ENCODE measurements around the gene SRGAP1.
A peak's percentile ranks its signal among the peaks of the same experiment; 100 is the strongest.
"Not testable (repeated sequence)": the region's sequence is repeated elsewhere in the genome, so short reads cannot be mapped to it uniquely, and the experiment has no call there.

Gene SRGAP1

DNA sequence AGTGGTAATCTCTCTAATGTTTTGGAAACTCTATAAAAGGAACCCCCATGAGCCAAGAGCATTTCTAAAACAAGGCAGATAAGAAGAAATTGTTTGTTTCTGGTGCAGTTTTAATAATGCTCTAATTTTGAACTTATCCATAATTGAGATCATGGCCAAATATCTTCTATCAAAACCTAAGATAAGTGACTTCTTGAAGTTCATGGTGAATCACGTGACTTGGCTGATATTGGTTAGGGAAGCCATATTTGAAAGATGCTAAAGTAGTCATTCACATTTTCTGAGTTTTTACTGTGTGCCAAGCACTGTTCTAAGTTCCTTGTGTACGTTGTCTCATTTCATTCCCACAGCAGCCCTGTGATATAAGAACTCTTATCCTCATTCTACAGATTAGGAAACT lies 219.7 kb downstream of the SRGAP1 start:
- no peak for DNase-seq

DNA sequence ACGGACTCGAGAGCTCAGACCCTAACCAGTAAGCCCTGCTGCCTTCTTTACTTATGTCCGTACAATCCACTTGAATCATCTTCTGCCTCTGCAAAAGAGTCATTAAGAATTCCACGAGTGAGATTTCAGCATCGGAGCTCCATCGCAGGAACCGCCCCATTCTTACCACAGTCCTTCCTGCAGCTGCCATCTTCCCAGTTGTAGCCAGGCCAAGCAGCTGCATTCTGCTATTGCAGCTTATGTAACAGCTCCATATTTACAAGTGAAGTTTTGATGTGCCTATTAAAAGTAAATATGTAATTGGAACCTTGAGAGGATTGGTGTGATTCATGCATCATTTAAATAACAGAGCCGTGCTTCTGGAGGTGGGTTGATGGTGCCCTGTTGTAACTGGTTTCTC lies 220.2 kb downstream of the SRGAP1 start:
- no peak for DNase-seq

DNA sequence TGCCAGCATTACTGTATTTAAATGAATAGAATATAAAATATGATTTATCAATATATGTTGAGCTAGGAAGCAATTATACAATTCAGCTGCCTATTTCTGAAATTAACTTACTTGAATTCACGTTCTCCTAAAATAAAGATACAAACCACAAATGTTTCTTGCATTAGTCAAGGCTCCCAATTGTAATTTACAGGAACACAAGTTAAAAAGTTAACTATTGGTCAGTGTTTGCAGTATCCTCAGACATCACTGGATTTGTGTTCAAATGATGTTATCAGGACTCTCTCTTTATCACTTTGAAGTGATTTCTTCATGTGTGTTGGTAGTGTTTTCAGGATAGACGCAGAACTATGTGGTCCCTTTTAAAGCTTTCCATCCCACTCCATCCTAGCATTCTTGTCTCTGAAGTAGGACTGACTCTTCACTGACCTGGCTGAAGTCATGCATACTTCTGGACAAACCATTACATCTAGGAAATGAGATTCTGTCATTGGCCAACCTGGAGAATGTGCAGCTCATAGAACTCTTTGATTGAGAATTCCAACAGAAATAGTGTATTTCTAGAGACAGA lies 221.5 kb downstream of the SRGAP1 start:
- DNase-seq: no peak

DNA sequence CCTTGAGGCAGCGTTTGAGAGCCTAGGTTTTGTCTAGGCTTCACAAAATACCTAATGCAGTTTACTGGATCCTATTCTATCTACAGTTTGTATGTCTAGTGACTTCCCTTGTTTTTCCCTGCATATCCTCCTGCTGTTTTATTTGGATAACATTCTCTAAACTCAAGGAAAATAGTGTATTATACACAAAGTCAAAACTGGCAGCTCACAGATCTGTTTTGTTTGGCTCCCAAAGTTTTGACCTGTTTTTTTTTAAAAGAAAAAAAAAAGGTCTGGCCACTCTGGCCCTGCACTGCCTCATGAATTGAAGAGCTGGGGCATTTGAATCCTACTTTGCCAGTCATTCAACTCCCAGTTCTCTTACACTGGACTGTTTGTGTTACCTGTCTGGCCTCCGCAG lies 222.3 kb downstream of the SRGAP1 start:
- DNase-seq: no peak

DNA sequence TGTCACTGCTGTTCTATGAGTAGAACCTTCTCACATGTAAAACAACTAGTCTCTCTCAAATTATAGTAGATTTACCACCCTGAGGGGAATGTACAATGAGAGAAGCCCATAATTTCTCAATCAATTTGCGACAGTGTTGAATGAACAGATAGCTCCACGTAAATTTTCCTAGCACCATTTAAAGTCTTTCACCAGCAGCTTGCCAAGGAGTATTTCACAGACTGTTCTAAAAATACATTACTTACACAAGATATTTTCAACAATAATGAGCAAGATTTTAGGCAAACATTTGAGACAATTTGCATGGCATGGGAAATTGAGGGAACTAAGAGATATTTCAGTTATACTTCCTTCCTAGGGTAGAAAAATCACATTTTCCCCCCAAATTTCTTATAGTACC lies 226.0 kb downstream of the SRGAP1 start:
- DNase-seq: no peak

DNA sequence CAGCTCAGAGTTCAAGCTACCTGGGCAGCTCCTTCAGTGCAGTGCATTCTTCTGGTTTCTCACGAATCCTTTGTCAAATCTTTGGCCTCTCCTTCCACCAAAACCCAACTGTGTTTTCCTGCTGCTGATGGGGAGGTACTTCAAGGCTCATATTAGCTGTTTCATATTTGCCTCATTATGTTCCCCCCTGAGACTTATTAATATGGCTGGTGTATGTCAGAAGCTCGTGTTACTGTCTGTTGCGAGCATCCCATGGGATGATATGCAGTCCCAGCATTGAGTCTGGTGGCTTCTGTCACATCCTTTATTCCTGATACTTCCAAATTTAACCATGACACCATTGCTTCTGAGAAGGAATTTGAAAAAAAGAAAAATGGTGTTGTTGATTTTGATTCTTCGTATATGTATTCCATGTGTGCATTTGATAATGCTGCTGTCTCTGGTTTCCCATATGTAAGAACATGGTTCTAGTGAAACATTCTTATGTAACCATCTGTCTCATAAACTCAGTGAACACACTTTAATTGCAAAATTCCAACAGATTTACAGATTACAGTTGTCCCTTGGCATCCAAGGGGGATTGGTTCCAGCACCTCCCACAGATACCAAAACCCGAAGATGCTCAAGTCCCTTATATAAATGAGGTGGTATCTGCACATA lies 228.5 kb downstream of the SRGAP1 start:
- DNase-seq: no peak

DNA sequence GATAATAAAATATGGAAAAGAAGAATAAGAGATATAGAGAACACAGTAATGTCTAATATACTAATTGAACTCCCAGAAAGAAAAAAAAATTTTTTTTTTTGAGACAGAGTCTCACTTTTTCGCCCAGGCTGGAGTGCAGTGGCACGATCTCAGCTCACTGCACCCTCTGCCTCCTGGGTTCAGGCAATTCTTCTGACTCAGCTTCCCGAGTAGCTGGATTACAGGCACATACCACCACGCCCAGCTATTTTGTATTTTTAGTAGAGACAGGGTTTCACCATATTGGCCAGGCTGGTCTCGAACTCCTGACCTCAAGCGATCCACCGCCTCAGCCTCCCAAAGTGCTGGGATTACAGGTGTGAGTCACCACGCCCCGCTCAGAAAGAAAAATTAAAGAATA lies 232.1 kb downstream of the SRGAP1 start:
- not testable (repeated sequence) for DNase-seq

DNA sequence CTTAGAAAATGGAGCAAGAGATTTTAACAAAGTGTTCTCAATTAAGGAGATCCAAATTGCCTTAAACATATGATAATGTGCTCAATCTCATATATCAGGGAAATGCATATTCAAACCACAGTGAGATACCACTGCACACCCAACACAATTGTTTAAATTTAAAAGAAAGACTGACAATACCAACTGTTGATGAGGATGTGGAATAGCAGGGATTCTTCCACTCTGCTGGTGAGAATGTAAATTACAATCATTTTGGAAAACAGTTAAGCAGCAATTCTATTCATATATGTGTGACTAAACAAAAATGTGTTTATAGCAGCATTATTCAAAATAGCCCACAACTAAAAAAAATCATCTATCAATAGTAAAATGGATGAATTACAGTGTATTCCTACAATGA lies 233.4 kb downstream of the SRGAP1 start:
- DNase-seq: no peak

DNA sequence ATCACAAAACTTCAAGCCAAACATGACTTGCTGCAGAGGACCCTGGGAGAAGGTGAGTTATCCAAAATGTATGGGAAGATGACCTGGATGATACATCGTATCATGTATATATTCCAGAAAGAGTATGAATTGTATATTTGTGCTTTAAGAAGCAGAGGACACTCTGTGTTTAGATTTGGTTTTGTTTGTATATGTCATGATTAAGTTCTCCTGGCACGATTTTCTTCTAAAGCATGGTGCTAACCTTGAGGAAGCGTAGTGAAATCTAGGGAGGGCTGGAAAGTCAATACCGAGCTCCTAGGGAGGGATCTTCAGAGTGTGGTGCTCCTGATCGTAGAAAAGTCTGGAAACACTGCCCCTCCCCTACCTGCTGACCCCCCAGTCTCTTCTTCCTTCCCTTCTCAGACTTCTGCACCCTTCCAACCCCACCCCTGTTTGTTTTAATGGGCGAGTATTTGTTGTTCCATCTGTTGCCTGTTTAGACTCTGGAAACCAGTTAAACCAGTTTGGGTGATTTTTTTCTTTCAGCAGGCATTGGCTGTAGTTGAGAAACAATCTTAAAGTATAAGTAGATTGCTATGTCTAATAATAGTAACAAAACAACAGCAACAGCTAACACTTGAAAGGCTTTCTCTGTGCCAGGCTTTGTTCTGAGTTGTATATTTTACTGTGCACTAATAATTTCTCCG lies 236.0 kb downstream of the SRGAP1 start:
- no peak for DNase-seq

DNA sequence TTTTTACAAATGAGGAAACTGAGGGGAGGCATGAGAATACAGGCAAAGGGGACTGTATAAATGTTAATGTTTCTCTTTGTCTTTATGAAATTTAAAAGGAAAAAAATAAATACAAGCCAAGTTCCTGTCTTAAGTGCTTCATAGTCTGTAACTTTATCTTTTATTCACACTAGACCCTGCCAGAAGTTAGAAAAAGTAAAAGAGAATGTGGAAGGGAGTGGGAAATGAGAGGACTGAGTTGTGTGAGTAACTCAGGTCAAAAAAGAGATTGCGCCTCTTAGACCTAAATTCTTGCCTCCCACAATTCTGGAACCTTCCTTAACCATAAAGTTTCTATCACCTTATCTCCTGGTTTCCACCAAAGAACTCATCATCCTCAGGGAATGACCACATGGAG lies 236.5 kb downstream of the SRGAP1 start:
- DNase-seq: no peak

DNA sequence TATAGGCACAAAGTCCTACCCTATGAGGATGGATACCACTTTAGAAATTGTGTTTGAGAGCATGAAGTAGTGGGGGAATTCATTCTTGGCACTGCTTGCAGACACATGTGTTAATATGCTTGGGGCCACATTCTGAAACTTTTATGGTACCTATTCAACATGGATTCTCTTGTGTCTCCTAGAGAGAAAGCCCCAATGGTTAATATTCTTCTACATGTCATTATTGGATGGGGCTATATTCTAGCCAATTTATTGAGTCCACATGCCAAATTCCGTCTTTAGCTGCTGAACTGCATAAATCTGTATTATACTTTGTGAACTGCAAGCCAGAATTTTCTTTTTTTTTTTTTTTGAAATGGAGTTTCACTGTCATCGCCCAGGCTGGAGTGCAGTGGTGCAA lies 237.6 kb downstream of the SRGAP1 start:
- no peak for DNase-seq

DNA sequence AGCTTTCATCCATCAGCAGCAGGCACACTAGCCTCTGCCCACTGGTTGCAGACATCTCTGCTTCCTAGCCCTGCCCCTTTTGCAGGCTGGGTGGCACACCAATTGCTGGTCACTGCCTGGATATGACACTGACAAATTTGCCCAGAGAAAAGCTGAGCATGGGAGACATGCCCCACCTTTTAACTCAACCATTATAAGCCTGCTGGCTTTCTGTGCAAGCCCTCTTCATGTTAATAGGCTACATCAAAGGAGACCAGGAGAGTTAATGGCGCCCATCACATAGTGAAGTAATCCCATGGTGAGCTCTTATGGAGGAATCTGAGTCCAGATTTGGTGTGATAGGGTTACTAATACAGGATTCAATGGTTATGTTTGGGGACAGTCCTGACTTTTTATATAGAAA lies 238.4 kb downstream of the SRGAP1 start:
- DNase-seq: no peak

DNA sequence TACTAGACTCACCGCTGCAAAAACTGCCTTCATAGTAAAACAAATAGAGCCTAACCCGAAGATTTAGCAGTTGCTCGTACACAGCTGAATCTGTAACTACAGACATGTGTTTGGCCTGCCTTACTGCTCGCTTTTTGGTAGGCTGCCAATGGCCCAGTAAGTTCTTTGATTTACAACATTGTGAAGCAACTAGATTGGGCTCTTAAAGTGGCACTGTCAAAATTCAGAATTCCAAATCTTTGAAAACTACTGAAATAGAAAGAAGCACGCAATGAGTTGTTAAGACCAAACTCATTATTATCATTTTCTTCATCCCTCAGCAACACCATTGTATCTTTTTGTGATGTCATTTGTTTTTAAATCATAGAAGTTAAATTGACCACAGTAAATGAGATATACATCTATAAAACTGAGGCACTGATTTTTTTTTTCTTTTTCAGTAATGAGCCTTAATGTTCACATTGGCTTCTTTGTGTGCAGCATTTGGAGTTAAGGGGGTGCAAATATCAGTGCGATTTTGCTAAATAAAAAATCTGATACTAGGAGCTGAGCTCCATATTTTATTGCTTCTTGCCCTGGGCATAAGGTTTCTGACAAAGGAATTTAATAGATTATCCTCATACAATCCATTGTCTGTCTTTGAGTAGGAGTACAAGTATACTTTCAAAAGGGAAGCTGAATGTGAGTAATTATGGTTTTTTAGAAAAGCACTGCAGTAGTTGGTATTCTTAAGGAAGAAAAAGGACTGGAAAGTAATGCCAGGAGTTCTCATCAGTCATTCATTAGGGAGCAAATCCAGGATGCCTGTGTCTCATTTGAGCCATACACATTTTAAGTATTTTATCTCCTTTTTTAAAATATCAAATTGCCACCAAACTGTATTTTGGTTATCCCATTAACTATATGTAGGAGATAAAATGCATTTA lies 239.0 kb downstream of the SRGAP1 start:
- DNase-seq: no peak

DNA sequence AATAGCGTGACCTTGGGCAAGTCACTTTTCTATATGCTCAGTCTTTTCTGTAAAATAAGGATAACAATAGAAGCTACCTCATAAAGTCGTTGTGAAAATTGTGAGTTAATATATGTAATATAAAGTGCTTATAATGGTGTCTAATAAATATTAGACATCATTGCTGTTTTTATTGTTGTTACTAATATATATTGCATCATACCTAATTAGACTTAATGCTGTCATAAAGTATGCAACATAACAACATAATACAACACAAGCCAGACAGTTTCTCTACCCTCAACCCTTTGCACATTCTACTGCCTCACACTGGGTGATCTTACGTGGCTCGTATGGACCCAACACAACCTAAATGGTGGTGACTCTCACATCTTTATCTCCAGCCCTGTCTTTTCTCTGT lies 240.7 kb downstream of the SRGAP1 start:
- DNase-seq: no peak

DNA sequence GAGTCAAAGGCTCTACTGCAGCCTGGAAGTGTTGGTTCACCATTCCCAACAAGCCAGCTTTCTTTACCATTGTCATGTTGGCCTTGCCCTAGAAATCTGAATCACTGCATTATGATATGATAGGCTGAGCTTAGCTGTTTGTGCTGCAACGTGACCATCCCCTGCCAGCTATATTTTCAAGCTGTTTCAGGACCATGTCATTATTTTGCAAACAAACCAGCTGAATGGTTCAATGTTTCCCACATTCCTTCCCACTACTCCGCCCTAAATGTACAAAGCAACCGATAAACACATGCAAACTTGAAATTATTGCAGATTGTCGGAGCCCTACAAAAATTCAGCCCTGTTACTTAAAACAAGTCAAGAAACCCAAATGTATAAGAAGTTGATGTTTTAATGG lies 241.5 kb downstream of the SRGAP1 start:
- no peak for DNase-seq

DNA sequence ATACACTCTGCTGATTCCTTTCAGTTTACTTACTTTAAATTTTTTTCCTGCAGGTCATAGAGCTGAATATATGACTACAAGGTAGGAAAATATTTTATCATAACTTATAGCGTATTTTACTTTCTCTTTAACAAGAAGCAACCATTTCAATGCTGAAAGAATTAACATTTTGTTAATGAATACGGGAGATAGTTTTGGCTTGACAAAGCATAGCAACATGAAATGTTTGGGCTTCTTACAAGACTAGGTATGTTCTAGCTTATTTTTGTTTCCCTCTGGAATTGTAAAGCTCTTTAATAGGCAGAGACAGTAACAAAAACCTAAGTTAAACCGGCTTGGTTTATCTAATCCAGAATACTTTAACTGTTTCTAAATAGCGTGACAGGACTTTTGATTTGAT lies 242.4 kb downstream of the SRGAP1 start:
- no peak for DNase-seq

DNA sequence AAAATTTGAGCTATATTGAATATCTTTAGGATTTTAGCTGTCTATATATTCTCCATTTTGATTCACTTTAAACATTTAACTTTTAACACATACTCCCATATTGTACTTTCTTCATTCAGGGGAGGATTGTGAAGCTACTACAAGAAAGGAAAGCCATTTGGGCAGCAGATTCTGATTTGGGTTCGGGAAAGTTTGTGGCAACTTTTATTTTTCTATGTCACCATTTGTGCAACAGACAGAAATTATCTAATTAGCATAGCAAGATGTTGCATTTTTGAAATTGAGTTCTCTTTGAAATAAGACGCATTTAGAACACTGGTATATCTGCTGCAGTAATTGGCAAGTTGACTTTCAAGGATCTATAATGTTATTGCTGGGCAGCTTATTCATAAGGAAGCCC lies 243.3 kb downstream of the SRGAP1 start:
- DNase-seq: no peak

DNA sequence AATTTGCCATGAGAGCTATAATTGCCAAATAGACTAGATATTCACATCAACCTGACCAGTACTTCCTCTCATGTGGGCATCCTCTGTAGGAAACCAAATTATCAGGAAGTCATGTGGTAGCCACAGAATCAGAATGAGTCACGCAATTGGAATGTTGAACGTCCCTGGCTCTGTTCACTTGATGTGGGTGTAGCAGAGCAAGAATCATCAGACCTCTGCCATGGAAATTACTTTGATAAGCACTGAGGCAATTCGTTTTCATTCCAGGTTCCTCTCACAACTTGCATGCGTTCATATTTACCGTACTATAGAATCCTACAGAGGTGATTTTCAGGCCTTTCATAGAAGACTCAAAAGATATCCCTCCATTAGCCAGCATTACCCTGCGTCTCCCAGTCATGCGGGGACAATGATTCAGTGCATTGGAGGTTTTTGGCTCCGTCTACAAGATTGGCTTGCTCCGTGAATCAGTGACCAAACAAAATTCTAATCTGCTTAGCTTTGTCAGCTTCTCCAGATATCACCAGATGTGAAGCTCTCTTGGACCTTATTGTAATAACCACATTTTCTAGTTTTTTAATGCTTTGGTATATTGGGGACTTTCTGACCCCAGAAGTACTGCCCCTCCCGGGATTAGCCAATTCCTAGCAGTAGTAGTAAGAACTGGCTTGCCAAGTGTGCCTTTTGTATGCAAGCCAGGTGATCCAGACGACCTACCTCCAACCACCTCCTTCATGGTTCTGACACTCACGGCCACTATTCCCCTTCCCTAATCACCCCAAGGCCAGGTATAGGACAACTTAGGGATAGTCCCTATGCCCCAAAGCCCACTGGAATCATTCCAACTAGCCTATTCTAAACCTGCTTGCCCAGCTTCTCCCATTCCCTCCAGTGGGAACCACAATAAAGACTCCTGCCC lies 244.2 kb downstream of the SRGAP1 start:
- peak; percentile 48 for DNase-seq

DNA sequence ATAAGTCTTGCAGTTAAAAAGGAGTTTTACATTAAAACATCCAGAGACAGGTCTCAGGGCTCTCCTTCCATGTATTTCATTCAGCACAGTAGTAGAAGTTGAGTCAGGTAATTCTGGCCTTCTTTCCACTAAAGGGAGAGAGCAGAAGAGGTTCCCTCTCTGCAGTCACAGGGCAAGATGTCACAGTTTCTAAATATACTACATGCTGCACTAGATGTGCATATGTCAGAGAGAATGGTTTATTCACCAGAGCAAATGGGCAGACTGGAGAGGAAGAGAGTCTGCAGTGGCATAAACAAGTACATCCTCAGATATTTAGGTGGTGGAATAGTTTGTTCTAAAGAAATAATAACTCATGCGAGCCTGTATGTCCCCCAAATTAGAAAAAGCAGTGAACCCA lies 245.5 kb downstream of the SRGAP1 start:
- DNase-seq: no peak

DNA sequence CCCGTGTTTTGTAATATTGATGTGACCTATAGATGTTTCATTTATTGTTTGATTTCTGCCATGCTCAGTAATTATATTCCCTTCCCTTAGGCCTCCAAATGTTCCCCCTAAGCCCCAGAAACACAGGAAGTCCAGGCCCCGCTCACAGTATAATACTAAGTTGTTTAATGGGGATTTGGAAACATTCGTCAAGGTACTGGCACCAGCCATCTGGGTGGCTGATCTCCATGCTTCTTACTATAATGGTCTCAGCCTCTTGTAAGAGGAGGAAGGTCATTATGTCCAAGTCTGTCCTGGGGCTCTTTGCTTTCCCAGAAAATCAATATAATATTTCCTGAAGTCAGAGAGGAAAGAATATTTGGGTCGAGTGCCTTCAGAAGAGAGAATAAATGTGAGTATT lies 246.7 kb downstream of the SRGAP1 start:
- no peak for DNase-seq

DNA sequence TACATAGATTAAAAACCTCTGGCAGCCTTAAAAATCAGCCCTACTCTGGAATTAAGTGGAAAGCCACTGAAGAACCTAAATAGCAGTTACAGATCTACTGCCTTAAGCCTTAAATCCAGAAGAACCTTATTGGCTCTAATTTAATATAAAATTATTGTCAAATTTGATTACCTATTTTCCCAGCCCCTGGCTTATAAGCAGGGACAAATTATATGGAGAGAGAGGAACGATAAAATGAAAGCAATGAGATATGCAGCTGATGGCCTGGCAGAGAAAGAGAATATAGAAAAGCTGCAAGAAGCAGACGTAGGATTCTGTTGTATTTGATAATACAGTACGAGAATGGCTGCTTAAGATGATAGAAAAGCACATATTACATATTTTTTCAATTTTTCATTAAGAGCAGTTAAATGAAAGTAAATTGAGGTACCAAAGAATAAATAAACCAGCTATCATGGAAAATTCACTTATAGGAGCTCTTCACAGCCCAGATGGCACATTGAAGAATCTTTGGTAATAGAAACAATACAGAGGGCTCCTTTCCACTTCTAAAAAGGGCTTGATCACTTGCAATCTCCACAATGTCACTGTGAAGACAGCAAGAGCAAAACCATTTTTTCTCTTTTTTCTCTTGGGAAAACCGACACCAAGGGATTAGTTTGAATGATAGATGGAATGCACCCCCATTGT lies 248.2 kb downstream of the SRGAP1 start:
- no peak for DNase-seq

DNA sequence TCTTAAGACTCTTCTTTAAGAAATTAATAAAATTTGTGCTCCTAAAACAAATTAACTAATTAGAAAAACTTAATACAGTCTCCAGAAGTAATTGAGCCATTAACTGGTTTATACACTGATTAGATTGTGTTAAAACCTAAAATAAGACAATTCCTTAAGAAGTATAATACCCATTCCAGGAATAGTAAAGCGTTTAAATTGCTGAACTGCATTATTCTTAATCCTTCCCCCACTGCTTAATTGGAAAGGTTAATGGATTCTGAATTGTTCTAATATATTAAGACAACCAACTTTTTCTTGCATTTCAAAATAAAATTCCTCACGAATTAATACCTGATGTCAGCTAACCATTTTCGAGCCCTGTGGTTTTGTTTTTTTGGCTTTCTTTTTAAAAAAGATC lies 249.2 kb downstream of the SRGAP1 start:
- no peak for DNase-seq

Data from NCI-H1048 (cell line).